Thoracic aorta (tissue), 2 donors: ENCODE results near the gene PPP2R5C. TPM values are rescaled to one million over a fixed set of nuclear protein-coding genes. Genes with fewer than 3 reads are reported as not detected.

ENCODE experiments used
- ATAC-seq: fragments of 150-250 bp; one replicate; pipeline ENCODE4 v1.8.0; 2017; ENCODE audit warnings: low read depth; ENCODE audit not compliant: insufficient number of reproducible peaks, low FRiP score
- DNase-seq: peaks from one replicate; pipeline ENCODE4 v3.0.0-alpha.2; 2020; ENCODE audit warnings: low spot score
- H3K27ac ChIP-seq, 2 donors: fragments of 200-600 bp; sonication (generic); 1 replicate in 1 of 2; 2 replicates in 1 of 2; pipeline ENCODE4 v1.5.1; 2016; ENCODE audit warnings: mild to moderate bottlenecking in 2 of 2, moderate library complexity in 2 of 2
- H3K27me3 ChIP-seq: fragments of 200-600 bp; sonication (generic); replicated peaks from 2 replicates; pipeline ENCODE4 v1.6.0; 2016; ENCODE audit warnings: mild to moderate bottlenecking; ENCODE audit not compliant: insufficient read depth
- H3K36me3 ChIP-seq: fragments of 200-600 bp; sonication (generic); one replicate; pipeline ENCODE4 v1.5.1; 2016
- H3K4me1 ChIP-seq, 2 donors: fragments of 200-600 bp; sonication (generic); 1 replicate in 1 of 2; 2 replicates in 1 of 2; pipeline versions ENCODE4 v1.5.1 to v1.6.0; 2016; ENCODE audit warnings: low read depth in 2 of 2, mild to moderate bottlenecking in 1 of 2; ENCODE audit not compliant: control insufficient read depth in 1 of 2
- H3K4me3 ChIP-seq: fragments of 200-600 bp; sonication (generic); 2 replicates; pipeline ENCODE4 v1.5.1; 2016; ENCODE audit warnings: mild to moderate bottlenecking
- H3K9me3 ChIP-seq: fragments of 200-600 bp; sonication (generic); 2 replicates; pipeline ENCODE4 v1.5.1; 2016
- total RNA-seq, 2 donors: library from RNA; depleted of rRNA; stranded (reverse); fragments of >200 nt; gene quantifications; one replicate each; pipeline versions ENCODE4 v1.1.0 to v1.2.3, GENCODE V29; 2016
- TF ChIP-seq, protein P1 (sequence below): fragments of 200-600 bp; sonication (generic); IDR thresholded peaks from one replicate; pipeline ENCODE4 v1.5.1; 2019; ENCODE audit warnings: antibody characterized with exemption

Gene PPP2R5C
- total RNA-seq, 2 donors from 2014 or later = 97.2 to 341 TPM

DNA sequence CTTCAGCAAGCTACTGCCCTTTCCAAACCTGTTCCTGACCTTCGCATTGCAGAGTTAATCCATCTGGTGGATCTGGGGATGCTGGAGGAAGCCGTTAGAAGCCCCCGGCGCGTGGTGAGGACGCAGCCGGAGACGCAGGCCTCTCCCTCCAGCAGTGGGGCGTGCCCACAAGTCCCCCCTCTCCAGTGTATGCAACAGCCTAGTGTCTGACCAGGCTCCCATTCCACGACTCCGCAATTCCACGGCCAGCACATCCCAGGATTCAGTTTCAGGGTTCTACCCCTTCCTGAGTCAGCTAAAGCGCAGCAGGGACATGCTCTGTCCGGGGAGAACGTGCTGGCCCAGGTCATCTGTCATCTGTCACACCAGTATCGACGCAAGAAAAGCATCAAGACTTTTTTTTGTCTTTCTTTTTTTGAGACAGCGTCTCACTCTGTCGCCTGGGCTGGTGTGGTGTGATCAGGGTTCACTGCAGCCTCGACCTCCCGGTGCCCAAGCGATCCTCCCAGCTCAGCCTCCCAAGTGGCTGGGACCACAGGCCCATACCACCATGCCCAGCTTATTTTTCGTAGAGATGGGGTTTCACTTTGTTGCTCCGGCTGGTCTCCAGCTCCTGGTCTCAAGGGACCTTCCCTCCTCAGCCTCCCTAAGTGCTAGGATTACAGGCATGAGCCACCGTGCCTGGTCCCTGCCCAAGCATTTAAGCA is 194.8 kb downstream of the PPP2R5C start:
- Histone ChIP-seq H3K4me3 (no peak overlapping the region), H3K4me1 (no peaks in the 10 kb centered on the region), H3K36me3 (no peaks in the 10 kb centered on the region), H3K27ac (no peak overlapping the region), H3K9me3 (no peaks in the 10 kb centered on the region), H3K27me3 (no peaks in the 10 kb centered on the region)
- DNase-seq (no peak), ATAC-seq (no peak)
- TF ChIP-seq, protein P1, sequence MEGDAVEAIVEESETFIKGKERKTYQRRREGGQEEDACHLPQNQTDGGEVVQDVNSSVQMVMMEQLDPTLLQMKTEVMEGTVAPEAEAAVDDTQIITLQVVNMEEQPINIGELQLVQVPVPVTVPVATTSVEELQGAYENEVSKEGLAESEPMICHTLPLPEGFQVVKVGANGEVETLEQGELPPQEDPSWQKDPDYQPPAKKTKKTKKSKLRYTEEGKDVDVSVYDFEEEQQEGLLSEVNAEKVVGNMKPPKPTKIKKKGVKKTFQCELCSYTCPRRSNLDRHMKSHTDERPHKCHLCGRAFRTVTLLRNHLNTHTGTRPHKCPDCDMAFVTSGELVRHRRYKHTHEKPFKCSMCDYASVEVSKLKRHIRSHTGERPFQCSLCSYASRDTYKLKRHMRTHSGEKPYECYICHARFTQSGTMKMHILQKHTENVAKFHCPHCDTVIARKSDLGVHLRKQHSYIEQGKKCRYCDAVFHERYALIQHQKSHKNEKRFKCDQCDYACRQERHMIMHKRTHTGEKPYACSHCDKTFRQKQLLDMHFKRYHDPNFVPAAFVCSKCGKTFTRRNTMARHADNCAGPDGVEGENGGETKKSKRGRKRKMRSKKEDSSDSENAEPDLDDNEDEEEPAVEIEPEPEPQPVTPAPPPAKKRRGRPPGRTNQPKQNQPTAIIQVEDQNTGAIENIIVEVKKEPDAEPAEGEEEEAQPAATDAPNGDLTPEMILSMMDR = no peak

GRCh38 chr14:101957406-101958234 is 196.1 kb downstream of the PPP2R5C start:
- Histone ChIP-seq H3K9me3 (no peaks in the 10 kb centered on the region), H3K27ac (no peak overlapping the region), H3K4me3 (no peak overlapping the region), H3K27me3 (no peaks in the 10 kb centered on the region), H3K4me1 (no peaks in the 10 kb centered on the region), H3K36me3 (no peaks in the 10 kb centered on the region)
- DNase-seq (no peak), ATAC-seq (no peak)
- TF ChIP-seq, protein P1 = no peak

DNA sequence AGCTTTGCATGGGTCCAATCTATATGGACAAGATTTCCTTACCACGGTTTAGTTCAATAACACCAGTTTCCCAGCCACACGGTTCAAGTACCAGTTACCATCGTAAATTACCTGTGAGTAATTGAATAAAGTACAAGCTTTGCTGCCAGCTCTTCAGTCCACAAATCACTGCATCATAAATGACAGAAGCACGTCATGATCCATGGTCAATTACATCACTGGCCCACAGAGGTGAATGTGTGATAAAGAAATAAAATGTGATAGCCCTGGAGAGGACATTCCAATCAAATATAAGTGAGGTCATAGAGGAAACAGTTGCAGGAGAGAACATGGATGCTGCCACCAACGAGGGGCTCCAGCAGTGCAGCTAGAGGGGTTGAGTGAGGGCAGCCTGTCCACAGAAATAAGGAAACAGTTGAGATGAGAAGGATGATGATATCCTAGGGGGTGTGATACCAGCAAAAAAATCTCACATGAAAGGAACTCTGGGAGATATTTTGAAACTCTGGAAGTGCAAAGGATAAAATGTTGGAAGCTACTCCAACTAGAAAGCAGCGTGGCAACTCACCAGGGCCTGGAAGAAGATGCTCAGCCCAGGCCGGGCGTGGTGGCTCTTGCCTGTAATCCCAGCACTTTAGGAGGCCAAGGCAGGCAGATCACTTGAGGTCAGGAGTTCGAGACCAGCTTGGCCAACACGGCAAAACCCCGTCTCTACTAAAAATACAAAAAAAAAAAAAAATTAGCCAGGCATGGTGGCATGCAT is 197.1 kb downstream of the PPP2R5C start:
- no peaks in the 10 kb centered on the region for H3K36me3 ChIP-seq
- peaks cover 0 to 3% of the 10 kb centered on the region in 2 donors for H3K4me1 ChIP-seq
- H3K9me3 ChIP-seq = no peaks in the 10 kb centered on the region
- no peak for DNase-seq
- TF ChIP-seq, protein P1 = no peak
- H3K4me3 ChIP-seq = no peak overlapping the region
- no peaks in the 10 kb centered on the region for H3K27me3 ChIP-seq
- H3K27ac ChIP-seq = no peak overlapping the region
- no peak for ATAC-seq

DNA sequence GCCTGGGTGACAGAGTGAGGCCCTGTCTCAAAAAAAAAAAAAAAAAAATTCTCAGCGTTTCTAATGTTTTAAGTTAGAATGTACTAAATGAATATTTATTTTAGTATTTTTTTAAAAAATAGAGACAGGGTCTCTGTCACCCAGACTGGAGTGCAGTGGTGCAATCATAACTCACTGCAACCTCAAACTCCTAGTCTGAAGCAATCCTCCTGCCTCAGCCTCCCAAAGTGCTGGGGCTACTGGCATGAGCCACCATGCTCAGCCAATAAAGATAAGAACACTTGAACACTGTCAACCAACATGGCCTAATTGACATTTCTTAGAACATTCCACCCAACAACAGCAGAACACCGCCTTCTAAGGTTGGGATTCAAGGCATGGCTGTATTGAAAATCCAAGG is 197.8 kb downstream of the PPP2R5C start:
- ATAC-seq (no peak), DNase-seq (no peak)
- Histone ChIP-seq H3K4me3 (no peak overlapping the region), H3K36me3 (no peaks in the 10 kb centered on the region), H3K9me3 (no peaks in the 10 kb centered on the region), H3K27me3 (no peaks in the 10 kb centered on the region), H3K27ac (no peak overlapping the region), H3K4me1 (peaks cover 0 to 8% of the 10 kb centered on the region in 2 donors)
- TF ChIP-seq, protein P1 = no peak

- Histone ChIP-seq H3K4me1 (peaks cover 0 to 8% of the 10 kb centered on the region in 2 donors), H3K4me3 (no peak overlapping the region), H3K27ac (no peak overlapping the region), H3K9me3 (no peaks in the 10 kb centered on the region), H3K27me3 (no peaks in the 10 kb centered on the region), H3K36me3 (no peaks in the 10 kb centered on the region)
- DNase-seq = no peak
- TF ChIP-seq, protein P1 = peak; percentile 17
- ATAC-seq = no peak
Observed at GRCh38 chr14:101960225-101960624, 198.7 kb downstream of the PPP2R5C start.
